Activated B cell treated with CpG ODN at 0.5 μM for 24 hours (primary cell): Measurements from ENCODE around the gene VTI1A. TPM values are rescaled to one million over a fixed set of nuclear protein-coding genes. Genes with fewer than 3 reads are reported as not detected.
A peak's percentile ranks its signal among the peaks of the same experiment; 100 is the strongest.

Experiments
- ATAC-seq: fragments of 200-7000 bp; cut with Tn5 transposase; one replicate; pipeline ENCODE4 v1.10.0; 2021; ENCODE audit warnings: low read depth, mild to moderate bottlenecking, moderate library complexity
- CTCF ChIA-PET: fragments of 350-600 bp; sonication (Branson Sonifier 250); formaldehyde crosslinking; loops from one replicate; lab custom pipeline; 2021; ENCODE audit warnings: antibody characterized with exemption; lab: Charles Lee
- POLR2A ChIA-PET: fragments of 350-600 bp; sonication (Branson Sonifier 250); formaldehyde crosslinking; loops from one replicate; lab custom pipeline; 2021; ENCODE audit warnings: antibody characterized with exemption; lab: Charles Lee
- DNase-seq: peaks from one replicate; pipeline ENCODE4 v3.0.0; 2022
- H3K27ac Mint-ChIP-seq: one replicate; pipeline ENCODE4 v1.8.0; 2020; ENCODE audit warnings: mixed read lengths
- H3K27me3 Mint-ChIP-seq: one replicate; pipeline ENCODE4 v1.8.0; 2021; ENCODE audit warnings: mixed read lengths
- H3K36me3 Mint-ChIP-seq: one replicate; pipeline ENCODE4 v1.8.0; 2021; ENCODE audit warnings: low read depth, mixed read lengths
- H3K4me1 Mint-ChIP-seq: one replicate; pipeline ENCODE4 v1.8.0; 2021; ENCODE audit warnings: mixed read lengths
- H3K4me3 Mint-ChIP-seq: one replicate; pipeline ENCODE4 v1.8.0; 2020; ENCODE audit warnings: mild to moderate bottlenecking, mixed read lengths
- H3K9me3 Mint-ChIP-seq: one replicate; pipeline ENCODE4 v1.8.0; 2020; ENCODE audit warnings: mixed read lengths
- CTCF ChIP-seq: fragments of 200-600 bp; IDR thresholded peaks from one replicate; pipeline ENCODE4 v1.8.0; 2022; ENCODE audit warnings: antibody characterized with exemption, mild to moderate bottlenecking
- intact Hi-C: fragments of 100-400 bp; cut with micrococcal nuclease; formaldehyde crosslinking; loops from one replicate; pipeline ENCODE4 v1.15.1; 2024
- total RNA-seq: library from RNA; stranded (reverse); gene quantifications from 2 replicates; pipeline ENCODE4 v1.2.3, GENCODE V29; 2022

Gene VTI1A
- total RNA-seq, 1 donor from 2014 or later: 74.0 TPM

- H3K27me3 Mint-ChIP-seq: no peaks in the 10 kb centered on the region
- no peak for DNase-seq
- no peaks in the 10 kb centered on the region for H3K9me3 Mint-ChIP-seq
- peak overlapping the region; percentile 90 for H3K27ac Mint-ChIP-seq
- CTCF ChIA-PET: interaction anchor here (0.6 to 1.2 kb wide), 2 partner anchors 25 to 266 kb away, joined by 3 to 7 read pairs; no protein-coding TSS in a partner anchor
- intact Hi-C loops: loop anchor here (1.0 to 2.0 kb wide), 3 partner anchors 25 to 1881 kb away; partner anchors contain the start of gene SMC3
- POLR2A ChIA-PET: interaction anchor here (0.7 to 1.9 kb wide), 10 partner anchors 10 to 1528 kb away, joined by 3 to 21 read pairs (median 3); partner anchors contain the start of genes BBIP1, GPAM and SHOC2
- no peak for ATAC-seq
- peak overlapping the region; percentile 89 for H3K4me3 Mint-ChIP-seq
- no peak for TF ChIP-seq CTCF
- peaks cover 44% of the 10 kb centered on the region for H3K4me1 Mint-ChIP-seq
- peaks cover 51% of the 10 kb centered on the region for H3K36me3 Mint-ChIP-seq
Observed at GRCh38 chr10:112447620-112447928, 559 bp downstream of the VTI1A start.

- peak overlapping the region; percentile 16 for H3K27ac Mint-ChIP-seq
- ChIA-PET CTCF (interaction anchor here (1.3 kb wide), 1 partner anchor 14 kb away, joined by 3 read pairs; no protein-coding TSS in a partner anchor), POLR2A (interaction anchor here (1.9 kb wide), 1 partner anchor 73 kb away, joined by 5 read pairs; no protein-coding TSS in a partner anchor)
- H3K4me1 Mint-ChIP-seq: peaks cover 41% of the 10 kb centered on the region
- intact Hi-C loops: no loop called here
- no peaks in the 10 kb centered on the region for H3K9me3 Mint-ChIP-seq
- H3K27me3 Mint-ChIP-seq: no peaks in the 10 kb centered on the region
- H3K36me3 Mint-ChIP-seq: peaks cover 40% of the 10 kb centered on the region
- DNase-seq: no peak
- peak overlapping the region; percentile 89 for H3K4me3 Mint-ChIP-seq
- TF ChIP-seq CTCF: no peak
- no peak for ATAC-seq
Observed at GRCh38 chr10:112448888-112449287, 1.9 kb downstream of the VTI1A start.

- ATAC-seq (no peak), DNase-seq (no peak)
- POLR2A ChIA-PET: no interaction called here
- peaks cover 10% of the 10 kb centered on the region for H3K4me1 Mint-ChIP-seq
- no peaks in the 10 kb centered on the region for H3K9me3 Mint-ChIP-seq
- H3K27me3 Mint-ChIP-seq: no peaks in the 10 kb centered on the region
- no peak overlapping the region for H3K27ac Mint-ChIP-seq
- intact Hi-C loops: no loop called here
- peaks cover 10% of the 10 kb centered on the region for H3K36me3 Mint-ChIP-seq
- CTCF ChIA-PET: no interaction called here
- TF ChIP-seq CTCF: no peak
- H3K4me3 Mint-ChIP-seq: no peak overlapping the region
Observed at GRCh38 chr10:112454910-112455779, 8.1 kb downstream of the VTI1A start.

GRCh38 chr10:112456533-112456932, 9.5 kb downstream of the VTI1A start:
- peaks cover 5% of the 10 kb centered on the region for H3K4me1 Mint-ChIP-seq
- DNase-seq: no peak
- H3K9me3 Mint-ChIP-seq: no peaks in the 10 kb centered on the region
- intact Hi-C loops: no loop called here
- ChIA-PET POLR2A (interaction anchor here (1.1 kb wide), 1 partner anchor 9 kb away, joined by 3 read pairs; the partner anchor contains the start of gene VTI1A), CTCF (interaction anchor here (1.0 kb wide), 1 partner anchor 14 kb away, joined by 3 read pairs; no protein-coding TSS in a partner anchor)
- TF ChIP-seq CTCF: no peak
- no peak overlapping the region for H3K27ac Mint-ChIP-seq
- no peak for ATAC-seq
- H3K36me3 Mint-ChIP-seq: peaks cover 15% of the 10 kb centered on the region
- H3K27me3 Mint-ChIP-seq: no peaks in the 10 kb centered on the region
- no peak overlapping the region for H3K4me3 Mint-ChIP-seq

- ChIA-PET POLR2A (no interaction called here), CTCF (interaction anchor here (4.0 kb wide), 1 partner anchor 12 kb away, joined by 18 read pairs; no protein-coding TSS in a partner anchor)
- no peak overlapping the region for H3K27ac Mint-ChIP-seq
- intact Hi-C loops: no loop called here
- no peak for TF ChIP-seq CTCF
- H3K4me1 Mint-ChIP-seq: peaks cover 14% of the 10 kb centered on the region
- H3K9me3 Mint-ChIP-seq: no peaks in the 10 kb centered on the region
- no peaks in the 10 kb centered on the region for H3K27me3 Mint-ChIP-seq
- peaks cover 42% of the 10 kb centered on the region for H3K36me3 Mint-ChIP-seq
- DNase-seq: no peak
- ATAC-seq: no peak
- H3K4me3 Mint-ChIP-seq: no peak overlapping the region
Observed at GRCh38 chr10:112460366-112460765, 13.4 kb downstream of the VTI1A start.
